Sciatic nerve (tissue), 2 donors: ENCODE measurements around the gene SCAI. TPM values are rescaled to one million over a fixed set of nuclear protein-coding genes. Genes with fewer than 3 reads are reported as not detected.
"Not testable (repeated sequence)": the region's sequence is repeated elsewhere in the genome, so short reads cannot be mapped to it uniquely, and the experiment has no call there.

Experiments used
- ATAC-seq: fragments of 200-7000 bp; cut with Tn5 transposase; one replicate; pipeline ENCODE4 v1.9.1; 2020; ENCODE audit warnings: mild to moderate bottlenecking, moderate library complexity
- DNase-seq: peaks from one replicate; pipeline ENCODE4 v3.0.0-alpha.2; 2020; ENCODE audit warnings: low spot score
- intact Hi-C: fragments of 100-400 bp; cut with DNase I; formaldehyde crosslinking; loops from one replicate; pipeline ENCODE4 v1.14.2; 2022
- total RNA-seq: library from RNA; stranded (reverse); fragmentation: NEBNext Ultra II Directional; extraction: Animal tissue kit (Norgen Biotek cat#: 25700); gene quantifications from one replicate; pipeline ENCODE4 v1.2.1, GENCODE V29; 2021
- donor health status: DM: no; HTN: no; CAD: no.
- donor health status: DM: no; HTN: no; CAD: no.

SCAI gene
- total RNA-seq, 1 donor from 2014 or later, result 13.7 TPM

GRCh38 chr9:124929464-124929863 is 213.9 kb downstream of the SCAI start:
- intact Hi-C loops, result no loop called here
- DNase-seq (no peak), ATAC-seq (no peak)

GRCh38 chr9:124928116-124928515 is 215.2 kb downstream of the SCAI start:
- intact Hi-C loops, result no loop called here
- DNase-seq, result no peak
- ATAC-seq, result no peak

GRCh38 chr9:124920394-124920793 is 222.9 kb downstream of the SCAI start:
- ATAC-seq, intact Hi-C loops, DNase-seq: not testable (repeated sequence)

- intact Hi-C loops, result no loop called here
- DNase-seq (no peak), ATAC-seq (no peak)
Measured at GRCh38 chr9:124914753-124915405, 228.4 kb downstream of the SCAI start.

- ATAC-seq (no peak), DNase-seq (no peak)
- intact Hi-C loops, result no loop called here
Measured at GRCh38 chr9:124913378-124913777, 229.9 kb downstream of the SCAI start.

- DNase-seq, result no peak
- intact Hi-C loops, result no loop called here
Measured at GRCh38 chr9:124911766-124912165, 231.6 kb downstream of the SCAI start.

GRCh38 chr9:124908098-124908497 is 235.2 kb downstream of the SCAI start:
- intact Hi-C loops, result no loop called here
- no peak for DNase-seq
- ATAC-seq, result no peak

More at GRCh38 chr9:124911766-124912165, 231.6 kb downstream of the SCAI start:
- ATAC-seq, result no peak

- intact Hi-C loops, result no loop called here
- DNase-seq, result no peak
- ATAC-seq, result no peak
Measured at GRCh38 chr9:124906966-124907365, 236.4 kb downstream of the SCAI start.

- DNase-seq, result no peak
- no peak for ATAC-seq
- intact Hi-C loops, result no loop called here
Measured at GRCh38 chr9:124899845-124900244, 243.5 kb downstream of the SCAI start.

GRCh38 chr9:124897570-124898460 is 245.5 kb downstream of the SCAI start:
- no peak for ATAC-seq
- intact Hi-C loops, result no loop called here
- no peak for DNase-seq

GRCh38 chr9:124894741-124895170 is 248.6 kb downstream of the SCAI start:
- intact Hi-C loops, result no loop called here
- peak; percentile 52 for ATAC-seq
- no peak for DNase-seq

- ATAC-seq, result no peak
- DNase-seq, result no peak
- intact Hi-C loops, result no loop called here
Measured at GRCh38 chr9:124894035-124894740, 249.1 kb downstream of the SCAI start.

Other genes starting within 250 kb of the SCAI start
- gene GOLGA1, start 202.4 kb downstream of the SCAI start, total RNA-seq, result 31.9 TPM
- gene PPP6C, start 46.3 kb upstream of the SCAI start, total RNA-seq, result 37.3 TPM
- 14.4 TPM for gene RABEPK, start 57.0 kb upstream of the SCAI start, total RNA-seq
- gene HSPA5, start 97.8 kb upstream of the SCAI start, total RNA-seq, result 172 TPM
- gene GAPVD1, start 118.3 kb upstream of the SCAI start, total RNA-seq, result 73.3 TPM